Fibroblast of mammary gland (primary cell): ENCODE measurements around the gene SMYD3.
"Not testable (repeated sequence)": the region's sequence is repeated elsewhere in the genome, so short reads cannot be mapped to it uniquely, and the experiment has no call there.

Experiments
- DNase-seq: peaks from one replicate; pipeline ENCODE4 v3.0.0-alpha.2; 2010; ENCODE audit warnings: low read depth
- H3K4me3 ChIP-seq: 2 replicates; pipeline ENCODE4 v1.5.1; 2011; ENCODE audit warnings: low read depth, mild to moderate bottlenecking, low read length, moderate library complexity; ENCODE audit not compliant: control insufficient read depth
- CTCF ChIP-seq: conservative IDR thresholded peaks from 2 replicates; pipeline ENCODE4 v1.5.1; 2011; ENCODE audit warnings: low read depth, low read length, inconsistent platforms; ENCODE audit not compliant: control insufficient read depth, insufficient read depth

Gene SMYD3

GRCh38 chr1:245979589-245979988, 527.5 kb downstream of the SMYD3 start:
- no peak overlapping the region for H3K4me3 ChIP-seq
- DNase-seq: no peak
- TF ChIP-seq CTCF: no peak

GRCh38 chr1:245978915-245979314, 528.2 kb downstream of the SMYD3 start:
- DNase-seq: peak; percentile 37
- H3K4me3 ChIP-seq: no peak overlapping the region
- no peak for TF ChIP-seq CTCF

GRCh38 chr1:245972476-245972875, 534.6 kb downstream of the SMYD3 start:
- TF ChIP-seq CTCF: no peak
- peak; percentile 35 for DNase-seq
- H3K4me3 ChIP-seq: no peak overlapping the region

GRCh38 chr1:245971711-245972085, 535.4 kb downstream of the SMYD3 start:
- no peak overlapping the region for H3K4me3 ChIP-seq
- DNase-seq: peak; percentile 17
- no peak for TF ChIP-seq CTCF

- DNase-seq, H3K4me3 ChIP-seq: not testable (repeated sequence)
Measured at GRCh38 chr1:245971076-245971710, 535.9 kb downstream of the SMYD3 start.

- TF ChIP-seq CTCF: no peak
- H3K4me3 ChIP-seq: no peak overlapping the region
- peak; percentile 95 for DNase-seq
Measured at GRCh38 chr1:245969283-245969682, 537.8 kb downstream of the SMYD3 start.

- TF ChIP-seq CTCF: no peak
- DNase-seq: no peak
- no peak overlapping the region for H3K4me3 ChIP-seq
Measured at GRCh38 chr1:245968775-245969174, 538.3 kb downstream of the SMYD3 start.
